ENCODE measurements around the gene YWHAH. TPM values are rescaled to one million over a fixed set of nuclear protein-coding genes. Genes with fewer than 3 reads are reported as not detected.

The YWHAH gene
- total RNA-seq, 4 donors from 2014 or later, result 58.8 to 76.9 (median 75.2) TPM

DNA sequence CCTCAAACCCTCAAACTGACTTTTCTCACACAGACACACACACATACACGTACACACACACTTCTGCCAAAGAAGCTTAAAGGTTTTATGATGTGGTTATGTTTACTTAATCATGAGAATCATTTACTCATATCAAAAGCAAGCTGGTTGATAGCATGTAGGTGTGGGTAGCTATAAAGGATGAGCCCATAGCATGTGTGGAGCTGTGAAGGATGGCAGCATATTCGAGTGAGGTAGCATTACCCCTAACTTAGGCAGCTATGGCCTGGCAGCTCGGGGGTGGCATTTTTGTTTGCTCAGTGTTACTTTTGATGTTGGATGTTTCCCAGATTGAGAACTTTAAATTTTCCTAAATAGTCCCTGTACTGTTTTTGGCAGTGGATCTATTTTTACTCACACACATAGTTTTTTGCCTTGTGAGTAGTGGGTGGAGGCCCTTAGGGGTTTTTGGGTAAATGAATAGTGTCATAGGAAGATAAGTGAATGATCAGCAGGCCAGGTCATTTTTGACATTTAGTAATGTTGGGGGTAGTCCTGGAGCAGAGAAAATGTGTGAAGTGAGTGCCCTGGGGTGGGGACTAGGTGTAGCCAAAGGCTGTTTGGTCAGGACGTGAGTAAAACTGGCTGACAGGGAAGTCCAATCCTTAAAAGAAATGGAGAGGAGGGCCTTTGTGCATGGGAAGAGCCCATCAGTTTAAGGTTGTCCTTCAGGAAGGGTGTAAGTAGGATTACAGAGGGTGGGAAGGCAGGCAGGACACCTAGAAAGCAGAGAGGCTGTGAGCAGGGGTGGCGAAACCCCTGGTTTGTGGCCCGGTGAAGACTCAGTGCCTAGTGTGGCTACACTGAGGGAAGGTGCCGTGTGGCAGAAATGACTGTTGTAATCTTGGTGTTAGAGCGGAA lies 7.1 kb downstream of the YWHAH start:
- peaks cover 0 to 17% (median 0%) of the 10 kb centered on the region in 3 donors for H3K36me3 ChIP-seq
- no peak for DNase-seq
- no peak overlapping the region for H3K4me3 ChIP-seq
- no peaks in the 10 kb centered on the region for H3K27me3 ChIP-seq
- H3K4me1 ChIP-seq, result peaks cover 3 to 60% (median 6%) of the 10 kb centered on the region in 4 donors
- peak overlapping the region in 3 of 4 donors; percentile 24 to 56 (median 49) for H3K27ac ChIP-seq
- H3K9me3 ChIP-seq, result no peaks in the 10 kb centered on the region
- TF ChIP-seq POLR2A (IDR thresholded peaks at IDR 0.05), result no peak
- TF ChIP-seq, protein P1, sequence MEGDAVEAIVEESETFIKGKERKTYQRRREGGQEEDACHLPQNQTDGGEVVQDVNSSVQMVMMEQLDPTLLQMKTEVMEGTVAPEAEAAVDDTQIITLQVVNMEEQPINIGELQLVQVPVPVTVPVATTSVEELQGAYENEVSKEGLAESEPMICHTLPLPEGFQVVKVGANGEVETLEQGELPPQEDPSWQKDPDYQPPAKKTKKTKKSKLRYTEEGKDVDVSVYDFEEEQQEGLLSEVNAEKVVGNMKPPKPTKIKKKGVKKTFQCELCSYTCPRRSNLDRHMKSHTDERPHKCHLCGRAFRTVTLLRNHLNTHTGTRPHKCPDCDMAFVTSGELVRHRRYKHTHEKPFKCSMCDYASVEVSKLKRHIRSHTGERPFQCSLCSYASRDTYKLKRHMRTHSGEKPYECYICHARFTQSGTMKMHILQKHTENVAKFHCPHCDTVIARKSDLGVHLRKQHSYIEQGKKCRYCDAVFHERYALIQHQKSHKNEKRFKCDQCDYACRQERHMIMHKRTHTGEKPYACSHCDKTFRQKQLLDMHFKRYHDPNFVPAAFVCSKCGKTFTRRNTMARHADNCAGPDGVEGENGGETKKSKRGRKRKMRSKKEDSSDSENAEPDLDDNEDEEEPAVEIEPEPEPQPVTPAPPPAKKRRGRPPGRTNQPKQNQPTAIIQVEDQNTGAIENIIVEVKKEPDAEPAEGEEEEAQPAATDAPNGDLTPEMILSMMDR (IDR thresholded peaks at IDR 0.05), result no peak

- peaks cover 0 to 23% (median 0%) of the 10 kb centered on the region in 3 donors for H3K36me3 ChIP-seq
- H3K4me3 ChIP-seq, result no peak overlapping the region
- no peaks in the 10 kb centered on the region for H3K9me3 ChIP-seq
- H3K27me3 ChIP-seq, result no peaks in the 10 kb centered on the region
- peak overlapping the region in 3 of 4 donors; percentile 24 to 56 (median 49) for H3K27ac ChIP-seq
- TF ChIP-seq POLR2A (IDR thresholded peaks at IDR 0.05), result no peak
- TF ChIP-seq, protein P1 (IDR thresholded peaks at IDR 0.05), result no peak
- H3K4me1 ChIP-seq, result peaks cover 0 to 54% (median 6%) of the 10 kb centered on the region in 4 donors
- DNase-seq, result no peak
Measured at GRCh38 chr22:31952094-31952401, 7.7 kb downstream of the YWHAH start.

GRCh38 chr22:31952472-31952871 lies 8.1 kb downstream of the YWHAH start:
- Histone ChIP-seq H3K27ac (peak overlapping the region in 1 of 4 donors; percentile 49), H3K36me3 (peaks cover 0 to 27% (median 0%) of the 10 kb centered on the region in 3 donors), H3K9me3 (no peaks in the 10 kb centered on the region), H3K4me1 (peaks cover 0 to 51% (median 6%) of the 10 kb centered on the region in 4 donors), H3K27me3 (no peaks in the 10 kb centered on the region), H3K4me3 (no peak overlapping the region)
- no peak for TF ChIP-seq POLR2A (IDR thresholded peaks at IDR 0.05)
- TF ChIP-seq, protein P1 (IDR thresholded peaks at IDR 0.05), result no peak
- DNase-seq, result no peak

- no peak overlapping the region for H3K4me3 ChIP-seq
- H3K4me1 ChIP-seq, result peaks cover 0 to 51% (median 6%) of the 10 kb centered on the region in 4 donors
- TF ChIP-seq, protein P1 (IDR thresholded peaks at IDR 0.05), result no peak
- no peak for TF ChIP-seq POLR2A (IDR thresholded peaks at IDR 0.05)
- H3K36me3 ChIP-seq, result peaks cover 0 to 34% (median 0%) of the 10 kb centered on the region in 3 donors
- no peaks in the 10 kb centered on the region for H3K9me3 ChIP-seq
- H3K27ac ChIP-seq, result no peak overlapping the region
- no peaks in the 10 kb centered on the region for H3K27me3 ChIP-seq
- DNase-seq, result no peak
Measured at GRCh38 chr22:31953261-31953660, 8.9 kb downstream of the YWHAH start.

- H3K36me3 ChIP-seq, result peaks cover 0 to 24% (median 0%) of the 10 kb centered on the region in 3 donors
- no peaks in the 10 kb centered on the region for H3K27me3 ChIP-seq
- TF ChIP-seq, protein P1 (IDR thresholded peaks at IDR 0.05), result no peak
- no peak for TF ChIP-seq POLR2A (IDR thresholded peaks at IDR 0.05)
- H3K27ac ChIP-seq, result peak overlapping the region in 3 of 4 donors; percentile 2 to 35 (median 18)
- no peak overlapping the region for H3K4me3 ChIP-seq
- peak in 1 of 3 donors; percentile 21 for DNase-seq
- no peaks in the 10 kb centered on the region for H3K9me3 ChIP-seq
- peaks cover 0 to 51% (median 6%) of the 10 kb centered on the region in 4 donors for H3K4me1 ChIP-seq
Measured at GRCh38 chr22:31954535-31955523, 10.5 kb downstream of the YWHAH start.

All from Peyer's patch (tissue), 4 donors.